Caco-2 (cell line): ENCODE results near the gene IL24. TPM values are rescaled to one million over a fixed set of nuclear protein-coding genes. Genes with fewer than 3 reads are reported as not detected.

Source experiments
- BruUV-seq: library from RNA; stranded (reverse); fragments of 400-500 nt; replicated peaks from 2 replicates; lab custom pipeline; 2021; lab: Mats Ljungman, UMichigan
- CTCF ChIA-PET: fragments of 300-600 bp; sonication (Branson Sonifier 250); formaldehyde crosslinking; loops from one replicate; lab custom pipeline; 2022; ENCODE audit warnings: antibody characterized with exemption; lab: Charles Lee
- POLR2A ChIA-PET: fragments of 300-600 bp; sonication (Branson Sonifier 250); formaldehyde crosslinking; loops from one replicate; lab custom pipeline; 2022; ENCODE audit warnings: antibody characterized with exemption; lab: Charles Lee
- DNase-seq, 2 experiments: peaks; one replicate each; pipeline versions ENCODE4 v3.0.0 to v3.0.0-alpha.2; 2020 to 2022
- H3K27me3 ChIP-seq: replicated peaks from 2 replicates; pipeline ENCODE4 v1.6.0; 2011; ENCODE audit warnings: low read length; ENCODE audit not compliant: control insufficient read depth, insufficient read depth
- H3K36me3 ChIP-seq: 2 replicates; pipeline ENCODE4 v1.5.1; 2011; ENCODE audit warnings: low read length; ENCODE audit not compliant: control insufficient read depth, insufficient read depth
- H3K4me1 ChIP-seq: fragments of 250-450 bp; sonication (Bioruptor Pico); 2 replicates; pipeline ENCODE4 v1.5.1; 2020; ENCODE audit warnings: mild to moderate bottlenecking
- H3K4me3 ChIP-seq: 2 replicates; pipeline ENCODE4 v1.5.1; 2011; ENCODE audit warnings: low read depth, mild to moderate bottlenecking, control low read depth, low read length
- H3K9me3 ChIP-seq: fragments of 250-450 bp; sonication (Bioruptor Pico); 2 replicates; pipeline ENCODE4 v1.5.1; 2020; ENCODE audit warnings: mild to moderate bottlenecking, moderate library complexity
- H3K27ac Mint-ChIP-seq: one replicate; pipeline ENCODE4 v1.8.0; 2022; ENCODE audit warnings: mixed read lengths; ENCODE audit not compliant: unreplicated experiment
- H3K27me3 Mint-ChIP-seq: one replicate; pipeline ENCODE4 v1.8.0; 2022; ENCODE audit warnings: mixed read lengths; ENCODE audit not compliant: insufficient read depth, unreplicated experiment
- H3K36me3 Mint-ChIP-seq: one replicate; pipeline ENCODE4 v1.8.0; 2022; ENCODE audit warnings: mild to moderate bottlenecking, mixed read lengths; ENCODE audit not compliant: insufficient read depth, unreplicated experiment
- H3K4me1 Mint-ChIP-seq: one replicate; pipeline ENCODE4 v1.8.0; 2022; ENCODE audit warnings: low read depth, mixed read lengths; ENCODE audit not compliant: unreplicated experiment
- H3K4me3 Mint-ChIP-seq: one replicate; pipeline ENCODE4 v1.8.0; 2022; ENCODE audit warnings: mild to moderate bottlenecking, moderate library complexity, mixed read lengths; ENCODE audit not compliant: unreplicated experiment
- H3K9me3 Mint-ChIP-seq: one replicate; pipeline ENCODE4 v1.8.0; 2022; ENCODE audit warnings: mixed read lengths; ENCODE audit not compliant: unreplicated experiment
- CTCF ChIP-seq, 2 experiments: fragments of 200-600 bp in 1 of 2; IDR thresholded peaks; 1 replicate in 1 of 2; 2 replicates in 1 of 2; pipeline versions ENCODE4 v1.5.1 to v1.8.0; 2011 to 2022; ENCODE audit warnings: antibody characterized with exemption in 1 of 2, control low read depth in 1 of 2, inconsistent platforms in 1 of 2, low read depth in 1 of 2, low read length in 1 of 2, mild to moderate bottlenecking in 1 of 2, moderate library complexity in 1 of 2; ENCODE audit not compliant: insufficient read depth in 1 of 2, severe bottlenecking in 1 of 2, unreplicated experiment in 1 of 2
- intact Hi-C: fragments of 100-400 bp; cut with micrococcal nuclease; formaldehyde crosslinking; loops from one replicate; pipeline ENCODE4 v1.10.0; 2022; ENCODE audit not compliant: unreplicated experiment
- total RNA-seq: library from RNA; stranded (reverse); gene quantifications from 2 replicates; pipeline ENCODE4 v1.2.3, GENCODE V29; 2022

IL24 gene
- total RNA-seq, 1 experiment from 2014 or later = not detected

DNA sequence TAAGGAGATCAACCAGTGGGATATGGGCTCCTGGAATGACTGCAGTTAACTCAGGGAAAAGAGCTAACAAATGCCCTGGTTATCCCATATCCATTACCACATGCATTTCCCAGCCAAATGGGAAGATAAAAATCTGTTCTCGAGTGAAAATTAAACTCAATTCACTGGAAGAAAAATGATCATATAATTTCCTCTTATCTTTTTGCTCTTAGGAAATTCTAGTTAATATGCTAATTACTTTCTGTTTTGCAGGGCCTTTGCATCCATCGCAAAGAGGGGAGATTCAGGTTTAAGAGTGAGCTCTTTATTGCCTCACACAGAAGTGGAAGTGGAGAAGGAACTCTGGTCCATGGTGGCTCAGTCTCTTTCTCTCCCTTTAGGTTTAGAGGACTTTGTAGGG lies 3.9 kb upstream of the IL24 start:
- H3K27me3 Mint-ChIP-seq = peaks cover 5% of the 10 kb centered on the region
- no peaks in the 10 kb centered on the region for H3K36me3 Mint-ChIP-seq
- no peak overlapping the region for H3K4me3 Mint-ChIP-seq
- ChIA-PET CTCF (no interaction called here), POLR2A (interaction anchor here (0.5 kb wide), 1 partner anchor 15 kb away, joined by 3 read pairs; no protein-coding TSS in a partner anchor)
- H3K4me3 ChIP-seq = no peak overlapping the region
- H3K27me3 ChIP-seq = no peaks in the 10 kb centered on the region
- no peaks in the 10 kb centered on the region for H3K9me3 ChIP-seq
- BruUV-seq = no TSS peak
- H3K27ac Mint-ChIP-seq = no peak overlapping the region
- no peaks in the 10 kb centered on the region for H3K4me1 ChIP-seq
- H3K36me3 ChIP-seq = no peaks in the 10 kb centered on the region
- intact Hi-C loops = no loop called here
- no peak for TF ChIP-seq CTCF (IDR thresholded peaks at IDR 0.05; ENCODE audit: insufficient read depth in 1 of 2, low read depth in 1 of 2, low read length in 1 of 2, severe bottlenecking in 1 of 2, unreplicated experiment in 1 of 2)
- H3K9me3 Mint-ChIP-seq = no peaks in the 10 kb centered on the region
- H3K4me1 Mint-ChIP-seq = peaks cover 7% of the 10 kb centered on the region
- no peak for DNase-seq

GRCh38 chr1:206895325-206895724 lies 1.9 kb upstream of the IL24 start:
- no peak overlapping the region for H3K4me3 ChIP-seq
- H3K9me3 Mint-ChIP-seq = no peaks in the 10 kb centered on the region
- no peaks in the 10 kb centered on the region for H3K4me1 ChIP-seq
- CTCF ChIA-PET = interaction anchor here (0.5 to 1.4 kb wide), 5 partner anchors 14 to 69 kb away, joined by 3 to 6 read pairs (median 5); no protein-coding TSS in a partner anchor
- TF ChIP-seq CTCF (IDR thresholded peaks at IDR 0.05; ENCODE audit: insufficient read depth in 1 of 2, low read depth in 1 of 2, low read length in 1 of 2, severe bottlenecking in 1 of 2, unreplicated experiment in 1 of 2) = no peak
- POLR2A ChIA-PET = no interaction called here
- H3K4me3 Mint-ChIP-seq = no peak overlapping the region
- H3K36me3 ChIP-seq = no peaks in the 10 kb centered on the region
- H3K9me3 ChIP-seq = no peaks in the 10 kb centered on the region
- peaks cover 7% of the 10 kb centered on the region for H3K4me1 Mint-ChIP-seq
- H3K27me3 ChIP-seq = no peaks in the 10 kb centered on the region
- intact Hi-C loops = no loop called here
- H3K27ac Mint-ChIP-seq = no peak overlapping the region
- peaks cover 4% of the 10 kb centered on the region for H3K27me3 Mint-ChIP-seq
- H3K36me3 Mint-ChIP-seq = no peaks in the 10 kb centered on the region
- DNase-seq = peak in 1 of 2 experiments; percentile 62
- no TSS peak for BruUV-seq

GRCh38 chr1:206895837-206896242 lies 1.4 kb upstream of the IL24 start:
- POLR2A ChIA-PET = no interaction called here
- H3K9me3 Mint-ChIP-seq = no peaks in the 10 kb centered on the region
- H3K27me3 Mint-ChIP-seq = peaks cover 4% of the 10 kb centered on the region
- Histone ChIP-seq H3K36me3 (no peaks in the 10 kb centered on the region), H3K4me3 (no peak overlapping the region), H3K4me1 (no peaks in the 10 kb centered on the region), H3K9me3 (no peaks in the 10 kb centered on the region), H3K27me3 (no peaks in the 10 kb centered on the region)
- no peak overlapping the region for H3K27ac Mint-ChIP-seq
- no peak for TF ChIP-seq CTCF (IDR thresholded peaks at IDR 0.05; ENCODE audit: insufficient read depth in 1 of 2, low read depth in 1 of 2, low read length in 1 of 2, severe bottlenecking in 1 of 2, unreplicated experiment in 1 of 2)
- no TSS peak for BruUV-seq
- DNase-seq = no peak
- H3K4me1 Mint-ChIP-seq = peaks cover 7% of the 10 kb centered on the region
- H3K4me3 Mint-ChIP-seq = no peak overlapping the region
- CTCF ChIA-PET = interaction anchor here (0.5 to 1.4 kb wide), 5 partner anchors 14 to 70 kb away, joined by 3 to 6 read pairs (median 5); no protein-coding TSS in a partner anchor
- H3K36me3 Mint-ChIP-seq = no peaks in the 10 kb centered on the region
- intact Hi-C loops = no loop called here
